HepG2 (cell line): Measurements from ENCODE around the gene DOCK4. TPM values are rescaled to one million over a fixed set of nuclear protein-coding genes. Genes with fewer than 3 reads are reported as not detected.

Source experiments
- ATAC-seq: fragments of 200-7000 bp; cut with Tn5 transposase; 3 replicates; pipeline ENCODE4 v1.9.1; 2020; ENCODE audit warnings: mild to moderate bottlenecking, moderate library complexity
- BruUV-seq: library from RNA; stranded (reverse); fragments of 400-500 nt; replicated peaks from 2 replicates; lab custom pipeline; 2021; lab: Mats Ljungman, UMichigan
- CTCF ChIA-PET: fragments of 300-600 bp; formaldehyde crosslinking; extraction: SDS; loops from one replicate; lab custom pipeline; 2021; ENCODE audit warnings: low total read pairs, inconsistent platforms, low intra/inter-chr PET ratio; lab: Yijun Ruan, JAX
- POLR2A ChIA-PET: fragments of 350-600 bp; sonication (Branson Sonifier 250); formaldehyde crosslinking; loops from one replicate; lab custom pipeline; 2020; ENCODE audit warnings: antibody characterized with exemption, inconsistent platforms; lab: Yijun Ruan, JAX
- DNase-seq: peaks from one replicate; pipeline ENCODE4 v3.0.0-alpha.2; 2015; ENCODE audit warnings: low spot score
- FAIRE-seq: peaks from 3 replicates; lab custom pipeline; 2011; peaks lifted over from hg19 to GRCh38; lab: Jason Lieb, UNC
- H2AFZ ChIP-seq: one replicate; pipeline ENCODE4 v1.6.1; 2011; ENCODE audit warnings: low read length, inconsistent platforms
- H3K27ac ChIP-seq: fragments of 300-600 bp; 3 replicates; pipeline ENCODE4 v1.8.0; 2011; ENCODE audit warnings: mixed run types, mild to moderate bottlenecking, mixed read lengths, low read length, inconsistent platforms; ENCODE audit not compliant: insufficient read depth; ENCODE audit errors: extremely low read length
- H3K27me3 ChIP-seq, 2 experiments: fragments of 200-600 bp in 1 of 2; 2 replicates in 1 of 2; 3 replicates in 1 of 2; pipeline versions ENCODE4 v1.6.0 to v1.8.0; 2011; ENCODE audit warnings: low read length in 2 of 2, mild to moderate bottlenecking in 2 of 2, moderate library complexity in 2 of 2, inconsistent platforms in 1 of 2; ENCODE audit not compliant: insufficient read depth in 2 of 2, control insufficient read depth in 1 of 2
- H3K36me3 ChIP-seq, 2 experiments: fragments of 200-600 bp in 1 of 2; replicated peaks in 1 of 2; 2 replicates in 1 of 2; 3 replicates in 1 of 2; pipeline versions ENCODE4 v1.5.1 to v1.8.0; 2011; ENCODE audit warnings: low read length in 2 of 2, inconsistent platforms in 1 of 2; ENCODE audit not compliant: insufficient read depth in 2 of 2, control insufficient read depth in 1 of 2
- H3K4me1 ChIP-seq: 2 replicates; pipeline ENCODE4 v1.5.1; 2012; ENCODE audit warnings: low read length, inconsistent platforms; ENCODE audit not compliant: insufficient read depth
- H3K4me2 ChIP-seq: 2 replicates; pipeline ENCODE4 v1.6.0; 2011; ENCODE audit warnings: low read depth, low read length, inconsistent platforms
- H3K4me3 ChIP-seq, 3 experiments: fragments of 200-600 bp in 1 of 3; sonication (generic), shearing (Covaris generic) in 1 of 3; replicated peaks in 1 of 3; 2 replicates each; pipeline ENCODE4 v1.5.1; 2011 to 2016; ENCODE audit warnings: low read length in 3 of 3, inconsistent platforms in 2 of 3, low read depth in 2 of 3, mild to moderate bottlenecking in 2 of 3, control low read depth in 1 of 3, mixed read lengths in 1 of 3; ENCODE audit not compliant: insufficient read depth in 1 of 3
- H3K79me2 ChIP-seq: one replicate; pipeline ENCODE4 v1.6.1; 2011; ENCODE audit warnings: low read length, inconsistent platforms; ENCODE audit not compliant: insufficient read depth
- H3K9ac ChIP-seq: 2 replicates; pipeline ENCODE4 v1.6.0; 2011; ENCODE audit warnings: mild to moderate bottlenecking, low read depth, low read length, inconsistent platforms; ENCODE audit not compliant: insufficient read depth
- H3K9me3 ChIP-seq: 2 replicates; pipeline ENCODE4 v1.5.1; 2012; ENCODE audit warnings: mild to moderate bottlenecking, low read length
- H4K20me1 ChIP-seq: 2 replicates; pipeline ENCODE4 v1.6.0; 2011; ENCODE audit warnings: inconsistent platforms, mild to moderate bottlenecking, low read length, moderate library complexity; ENCODE audit not compliant: insufficient read depth
- AGO2 ChIP-seq: fragments of 200-400 bp; formaldehyde crosslinking; optimal IDR thresholded peaks from 2 replicates; pipeline ENCODE3; 2017; ENCODE audit warnings: mild to moderate bottlenecking, low read depth, low read length, moderate library complexity
- ATF4 ChIP-seq, 2 experiments: fragments of 450-650 bp in 1 of 2; sonication (generic) in 1 of 2; formaldehyde crosslinking; IDR thresholded peaks; 2 replicates each; pipeline versions ENCODE4 v1.5.0 to v1.8.0; 2020 to 2022; ENCODE audit warnings: mild to moderate bottlenecking in 1 of 2, missing genetic modification reagents in 1 of 2
- BCL6 ChIP-seq: IDR thresholded peaks from 2 replicates; pipeline ENCODE4 v1.6.1; 2016; ENCODE audit warnings: missing genetic modification reagents, missing compliant biosample characterization
- BHLHE40 ChIP-seq: IDR thresholded peaks from 2 replicates; pipeline ENCODE4 v1.6.1; 2011; ENCODE audit warnings: low read length, improper control_type of control experiment
- CTCF ChIP-seq: sonication (generic); formaldehyde crosslinking; IDR thresholded peaks from 2 replicates; pipeline ENCODE4 v1.5.0; 2020; ENCODE audit warnings: mild to moderate bottlenecking, missing genetic modification reagents, moderate library complexity
- FOXC1 ChIP-seq: sonication (generic); formaldehyde crosslinking; IDR thresholded peaks from 2 replicates; pipeline ENCODE4 v1.8.0; 2022; ENCODE audit warnings: mild to moderate bottlenecking, missing genetic modification reagents, borderline replicate concordance
- HOXA5 ChIP-seq: sonication (generic); formaldehyde crosslinking; IDR thresholded peaks from 2 replicates; pipeline ENCODE4 v1.4.0; 2020; ENCODE audit warnings: missing genetic modification reagents
- IRF2 ChIP-seq: IDR thresholded peaks from 2 replicates; pipeline ENCODE4 v1.6.1; 2018; ENCODE audit warnings: missing genetic modification reagents, missing compliant biosample characterization
- NFAT5 ChIP-seq: sonication (generic); formaldehyde crosslinking; IDR thresholded peaks from 2 replicates; pipeline ENCODE4 v1.4.0; 2020; ENCODE audit warnings: missing genetic modification reagents
- POLR2G ChIP-seq: fragments of 200-400 bp; formaldehyde crosslinking; IDR thresholded peaks from 2 replicates; pipeline ENCODE4 v1.6.1; 2018; ENCODE audit warnings: mild to moderate bottlenecking, low read depth, low read length, moderate library complexity
- SIX1 ChIP-seq: sonication (generic); formaldehyde crosslinking; IDR thresholded peaks from 2 replicates; pipeline ENCODE4 v1.4.0; 2020; ENCODE audit warnings: missing genetic modification reagents, borderline replicate concordance
- SMC3 ChIP-seq: IDR thresholded peaks from 2 replicates; pipeline ENCODE4 v1.6.1; 2011; ENCODE audit warnings: low read length, improper control_type of control experiment
- TCF12 ChIP-seq, 2 experiments: fragments of 450-650 bp in 1 of 2; sonication (generic) in 1 of 2; formaldehyde crosslinking in 1 of 2; IDR thresholded peaks; 2 replicates each; pipeline versions ENCODE4 v1.6.1 to v1.8.0; 2017 to 2022; ENCODE audit warnings: antibody characterized with exemption in 1 of 2, mild to moderate bottlenecking in 1 of 2, missing genetic modification reagents in 1 of 2, moderate library complexity in 1 of 2
- ZNF616 ChIP-seq: sonication (generic); formaldehyde crosslinking; IDR thresholded peaks from 2 replicates; pipeline ENCODE4 v1.5.0; 2020; ENCODE audit warnings: low read depth, mild to moderate bottlenecking, missing genetic modification reagents
- WGBS: methylation state at CpG from one replicate; pipeline ENCODE4 v1.1.6; 2017; ENCODE audit warnings: low lambda C conversion rate; 5-methylcytosine and 5-hydroxymethylcytosine counted together
- in situ Hi-C: cut with HindIII; loops from 2 replicates; pipeline ENCODE4 v1.10.0; 2017; ENCODE audit warnings: low pct_unique_long_range_greater_than_20kb; ENCODE audit not compliant: extremely low pct_ligation_motif_present
- intact Hi-C: fragments of 100-400 bp; cut with micrococcal nuclease; formaldehyde crosslinking; loops from one replicate; pipeline ENCODE4 v1.10.0; 2022; ENCODE audit not compliant: unreplicated experiment
- polyA plus RNA-seq, 8 experiments: library from polyadenylated mRNA; depleted of rRNA in 3 of 8; stranded (reverse) in 7 of 8; unstranded in 1 of 8; fragments of >200 nt; fragmentation: Illumina TruSeq in 4 of 8; extraction: Trizol in 4 of 8; gene quantifications; 2 replicates each; pipeline versions ENCODE4 v1.2.1 to v1.2.3, GENCODE V29; 2011 to 2016; ENCODE audit warnings: low read depth in 4 of 8, missing spikeins in 1 of 8, mixed read lengths in 1 of 8; ENCODE audit not compliant: insufficient read depth in 1 of 8
- total RNA-seq, 5 experiments: library from RNA; depleted of rRNA; stranded (reverse); fragments of >200 nt; fragmentation: Illumina TruSeq; extraction: Trizol; gene quantifications; 2 replicates each; pipeline ENCODE4 v1.2.3, GENCODE V29; 2016; ENCODE audit warnings: low read depth in 1 of 5

The DOCK4 gene
- total and polyA plus RNA-seq, 2 of the 13 experiments (the other 11 are each of a cell fraction or from before 2014, with no cell fraction given): 13.5 to 17.4 TPM

- TF ChIP-seq ZNF616: no peak
- TF ChIP-seq IRF2: no peak
- TF ChIP-seq BCL6 (CRISPR knock-in tag): no peak
Measured at GRCh38 chr7:111855842-111856227, 350.4 kb downstream of the DOCK4 start (continued).

- 36% methylated on average over 4 of the region's 4 CpGs for WGBS
- Histone ChIP-seq H2AFZ (no peak overlapping the region), H3K79me2 (no peaks in the 10 kb centered on the region), H4K20me1 (no peaks in the 10 kb centered on the region), H3K9ac (no peak overlapping the region), H3K36me3 (peaks cover 5 to 6% of the 10 kb centered on the region in 2 experiments; a peak in 3 of 5 replicates), H3K4me1 (no peaks in the 10 kb centered on the region), H3K27me3 (no peaks in the 10 kb centered on the region), H3K4me3 (no peak overlapping the region), H3K4me2 (no peak overlapping the region), H3K9me3 (no peaks in the 10 kb centered on the region), H3K27ac (no peak overlapping the region)
- intact Hi-C loops: loop anchor here (1.0 to 10.0 kb wide), 4 partner anchors 92 to 640 kb away; no protein-coding TSS in a partner anchor
- in situ Hi-C loops: loop anchor here (5.0 kb wide), 1 partner anchor 93 kb away; no protein-coding TSS in a partner anchor
- DNase-seq: peak; percentile 21
- peak; percentile 30 for FAIRE-seq
- POLR2A ChIA-PET: interaction anchor here (1.2 kb wide), 1 partner anchor 92 kb away, joined by 3 read pairs; no protein-coding TSS in a partner anchor
- peak; percentile 87 for ATAC-seq
- CTCF ChIA-PET: interaction anchor here (1.1 to 2.1 kb wide), 3 partner anchors 92 to 113 kb away, joined by 3 to 15 read pairs (median 9); no protein-coding TSS in a partner anchor
- BruUV-seq: no TSS peak
- TF ChIP-seq CTCF (CRISPR knock-in tag) (peak; percentile 66), SMC3 (peak; percentile 36; the same call in 1 of the 2 replicates), BHLHE40 (peak; percentile 46; the same call in 1 of the 2 replicates), HOXA5 (CRISPR knock-in tag) (no peak), NFAT5 (CRISPR knock-in tag) (no peak), ATF4 (CRISPR knock-in tag; IDR thresholded peaks at IDR 0.05) (no peak), SIX1 (CRISPR knock-in tag) (no peak), AGO2 (no peak), POLR2G (no peak), FOXC1 (CRISPR knock-in tag) (no peak), TCF12 (IDR thresholded peaks at IDR 0.05) (no peak), TCF12 (CRISPR knock-in tag; IDR thresholded peaks at IDR 0.05) (no peak)
Measured at GRCh38 chr7:111855161-111855841, 350.9 kb downstream of the DOCK4 start.
